MM.1S (cell line): ENCODE data around the gene CDH7.

Source experiments
- DNase-seq: peaks from one replicate; pipeline ENCODE4 v3.0.0-alpha.2; 2015
- H2AFZ ChIP-seq: fragments of 300-600 bp; sonication (generic); 2 replicates; pipeline ENCODE4 v1.6.0; 2016; ENCODE audit warnings: antibody characterized with exemption, low read length
- H3F3A ChIP-seq: fragments of 300-600 bp; sonication (generic); 2 replicates; pipeline ENCODE4 v1.6.1; 2016; ENCODE audit warnings: mild to moderate bottlenecking, antibody characterized with exemption, low read length, moderate library complexity, mixed read lengths; ENCODE audit not compliant: insufficient read depth
- H3K27ac ChIP-seq: fragments of 300-600 bp; sonication (generic); 2 replicates; pipeline ENCODE4 v1.5.1; 2016; ENCODE audit warnings: mild to moderate bottlenecking, low read length
- H3K27me3 ChIP-seq: fragments of 300-600 bp; sonication (generic); replicated peaks from 2 replicates; pipeline ENCODE4 v1.6.0; 2016; ENCODE audit warnings: low read length; ENCODE audit not compliant: insufficient read depth
- H3K36me3 ChIP-seq: fragments of 300-600 bp; sonication (generic); replicated peaks from 2 replicates; pipeline ENCODE4 v1.6.1; 2016; ENCODE audit warnings: mild to moderate bottlenecking, low read length, mixed read lengths; ENCODE audit not compliant: insufficient read depth
- H3K4me1 ChIP-seq: fragments of 300-600 bp; sonication (generic); 2 replicates; pipeline ENCODE4 v1.6.1; 2016; ENCODE audit warnings: low read length, mixed read lengths
- H3K4me2 ChIP-seq: fragments of 300-600 bp; sonication (generic); 2 replicates; pipeline ENCODE4 v1.6.0; 2016; ENCODE audit warnings: low read depth, low read length
- H3K4me3 ChIP-seq: fragments of 300-600 bp; sonication (generic); 2 replicates; pipeline ENCODE4 v1.5.1; 2016; ENCODE audit warnings: low read length, mixed read lengths
- H3K79me2 ChIP-seq: fragments of 300-600 bp; sonication (generic); 2 replicates; pipeline ENCODE4 v1.6.1; 2016; ENCODE audit warnings: mixed run types, low read length, mixed read lengths
- H3K9ac ChIP-seq: fragments of 300-600 bp; sonication (generic); 2 replicates; pipeline ENCODE4 v1.6.1; 2016; ENCODE audit warnings: low read length, mixed read lengths
- H3K9me2 ChIP-seq: fragments of 300-600 bp; sonication (generic); replicated peaks from 2 replicates; pipeline ENCODE4 v1.6.1; 2016; ENCODE audit warnings: mild to moderate bottlenecking, low read length, mixed read lengths; ENCODE audit not compliant: insufficient read depth
- H3K9me3 ChIP-seq: fragments of 300-600 bp; sonication (generic); replicated peaks from 2 replicates; pipeline ENCODE4 v1.6.1; 2016; ENCODE audit warnings: mild to moderate bottlenecking, low read length, mixed read lengths; ENCODE audit not compliant: insufficient read depth
- H4K20me1 ChIP-seq: fragments of 300-600 bp; sonication (generic); 2 replicates; pipeline ENCODE4 v1.6.1; 2016; ENCODE audit warnings: mild to moderate bottlenecking, low read length, moderate library complexity, mixed read lengths; ENCODE audit not compliant: insufficient read depth
- EZH2 ChIP-seq: fragments of 300-600 bp; sonication (generic); optimal IDR thresholded peaks from 2 replicates; pipeline ENCODE3; 2017; ENCODE audit warnings: low read depth, mild to moderate bottlenecking, antibody characterized with exemption, low read length, mixed read lengths
- EZH2phosphoT487 ChIP-seq: fragments of 300-600 bp; sonication (generic); IDR thresholded peaks from 2 replicates; pipeline ENCODE4 v1.6.1; 2018; ENCODE audit warnings: antibody characterized with exemption, low read length
- TF ChIP-seq, protein P1 (sequence below): fragments of 300-600 bp; sonication (generic); IDR thresholded peaks from 2 replicates; pipeline ENCODE4 v1.5.1; 2016; ENCODE audit warnings: antibody characterized with exemption, low read length, mixed read lengths

CDH7 gene

DNA sequence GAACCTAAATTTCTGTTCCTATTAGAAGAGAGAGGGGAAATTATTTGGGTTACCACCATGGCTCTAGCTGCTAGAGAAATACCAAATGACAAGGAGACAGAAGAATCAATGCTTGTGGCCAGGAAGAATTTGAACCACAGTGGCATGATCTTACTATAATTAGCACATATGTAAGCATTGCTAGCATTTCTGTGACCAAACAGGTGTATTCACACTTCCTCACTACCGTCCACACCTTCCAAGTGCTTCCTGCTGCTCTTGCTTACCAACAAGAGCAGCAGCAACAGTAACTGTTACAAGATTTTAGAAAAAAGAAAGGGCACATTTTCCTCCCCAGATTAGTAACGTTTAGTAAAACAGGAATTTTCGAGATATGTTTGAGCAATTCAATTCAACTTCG lies 60.5 kb downstream of the CDH7 start:
- Histone ChIP-seq H3K4me3 (no peak overlapping the region), H3K9ac (no peak overlapping the region), H3K4me2 (peak overlapping the region; percentile 45), H2AFZ (peak overlapping the region; percentile 40), H3K9me3 (no peaks in the 10 kb centered on the region), H3K27ac (peak overlapping the region; percentile 73; the same call in 1 of the 2 replicates), H3K4me1 (0 out of 2 replicates have a peak, but pooled peaks cover 22% of the 10 kb centered on the region), H3K9me2 (no peaks in the 10 kb centered on the region), H3K27me3 (no peaks in the 10 kb centered on the region), H3K79me2 (no peaks in the 10 kb centered on the region), H4K20me1 (no peaks in the 10 kb centered on the region), H3K36me3 (no peaks in the 10 kb centered on the region), H3F3A (peaks cover 9% of the 10 kb centered on the region)
- DNase-seq = peak; percentile 92
- TF ChIP-seq, protein P1, sequence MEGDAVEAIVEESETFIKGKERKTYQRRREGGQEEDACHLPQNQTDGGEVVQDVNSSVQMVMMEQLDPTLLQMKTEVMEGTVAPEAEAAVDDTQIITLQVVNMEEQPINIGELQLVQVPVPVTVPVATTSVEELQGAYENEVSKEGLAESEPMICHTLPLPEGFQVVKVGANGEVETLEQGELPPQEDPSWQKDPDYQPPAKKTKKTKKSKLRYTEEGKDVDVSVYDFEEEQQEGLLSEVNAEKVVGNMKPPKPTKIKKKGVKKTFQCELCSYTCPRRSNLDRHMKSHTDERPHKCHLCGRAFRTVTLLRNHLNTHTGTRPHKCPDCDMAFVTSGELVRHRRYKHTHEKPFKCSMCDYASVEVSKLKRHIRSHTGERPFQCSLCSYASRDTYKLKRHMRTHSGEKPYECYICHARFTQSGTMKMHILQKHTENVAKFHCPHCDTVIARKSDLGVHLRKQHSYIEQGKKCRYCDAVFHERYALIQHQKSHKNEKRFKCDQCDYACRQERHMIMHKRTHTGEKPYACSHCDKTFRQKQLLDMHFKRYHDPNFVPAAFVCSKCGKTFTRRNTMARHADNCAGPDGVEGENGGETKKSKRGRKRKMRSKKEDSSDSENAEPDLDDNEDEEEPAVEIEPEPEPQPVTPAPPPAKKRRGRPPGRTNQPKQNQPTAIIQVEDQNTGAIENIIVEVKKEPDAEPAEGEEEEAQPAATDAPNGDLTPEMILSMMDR = no peak
- TF ChIP-seq EZH2phosphoT487 (no peak), EZH2 (no peak)

DNA sequence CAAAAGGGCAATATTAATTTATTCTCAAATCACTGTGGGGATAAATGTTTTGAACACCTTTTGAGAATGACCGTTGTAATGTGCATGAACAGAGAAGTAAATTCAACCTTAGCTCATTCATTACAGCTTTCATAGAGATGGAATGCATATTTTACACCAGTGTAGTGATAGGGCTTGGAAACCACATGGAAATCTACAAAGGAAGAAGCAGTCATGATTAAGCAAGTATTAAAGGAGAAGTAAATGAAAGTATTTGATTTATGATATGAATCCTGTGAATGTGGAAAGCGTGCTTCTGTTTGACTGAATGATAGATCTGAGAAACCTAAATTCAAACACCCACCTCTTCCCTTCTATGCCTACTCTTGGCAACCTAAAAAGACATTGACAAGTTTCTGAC lies 64.7 kb downstream of the CDH7 start:
- TF ChIP-seq, protein P1 = no peak
- TF ChIP-seq EZH2 (no peak), EZH2phosphoT487 (no peak)
- Histone ChIP-seq H3K9me2 (no peaks in the 10 kb centered on the region), H3K4me2 (no peak overlapping the region), H3F3A (peaks cover 9% of the 10 kb centered on the region), H3K4me1 (0 out of 2 replicates have a peak, but pooled peaks cover 14% of the 10 kb centered on the region), H3K36me3 (no peaks in the 10 kb centered on the region), H3K27me3 (no peaks in the 10 kb centered on the region), H3K9ac (no peak overlapping the region), H3K9me3 (no peaks in the 10 kb centered on the region), H3K27ac (no peak overlapping the region), H3K4me3 (no peak overlapping the region), H4K20me1 (no peaks in the 10 kb centered on the region), H3K79me2 (no peaks in the 10 kb centered on the region), H2AFZ (no peak overlapping the region)
- no peak for DNase-seq

DNA sequence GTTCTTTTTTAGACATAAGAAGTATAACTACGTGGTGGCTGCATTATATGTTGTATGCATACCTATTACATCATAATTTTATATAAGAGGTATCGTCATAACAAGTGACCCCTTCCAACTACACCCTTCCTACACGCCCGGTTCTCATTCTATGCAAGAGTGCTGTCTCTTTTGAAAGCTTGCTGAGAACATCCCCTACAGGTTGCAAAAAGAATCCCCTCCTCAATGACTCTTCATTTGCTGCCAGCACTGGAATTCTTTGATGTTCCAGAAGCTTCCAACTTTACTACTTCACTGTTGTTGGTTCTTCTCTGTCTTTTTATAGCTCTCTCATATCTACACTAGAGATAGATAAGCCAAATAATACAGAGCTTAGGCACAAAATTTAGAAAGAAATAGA lies 66.4 kb downstream of the CDH7 start:
- Histone ChIP-seq H3K9me2 (no peaks in the 10 kb centered on the region), H3F3A (no peaks in the 10 kb centered on the region), H3K4me1 (0 out of 2 replicates have a peak, but pooled peaks cover 2% of the 10 kb centered on the region), H3K9ac (no peak overlapping the region), H3K36me3 (no peaks in the 10 kb centered on the region), H3K27me3 (no peaks in the 10 kb centered on the region), H2AFZ (no peak overlapping the region), H3K27ac (no peak overlapping the region), H3K79me2 (no peaks in the 10 kb centered on the region), H3K9me3 (no peaks in the 10 kb centered on the region), H3K4me3 (no peak overlapping the region), H3K4me2 (no peak overlapping the region), H4K20me1 (no peaks in the 10 kb centered on the region)
- TF ChIP-seq EZH2phosphoT487 (no peak), EZH2 (no peak)
- TF ChIP-seq, protein P1 = no peak
- DNase-seq = no peak
